Measurements from ENCODE around the gene CLASP1.
"Not testable (repeated sequence)": the region's sequence is repeated elsewhere in the genome, so short reads cannot be mapped to it uniquely, and the experiment has no call there.

CLASP1 gene

GRCh38 chr2:121331324-121331723, 317.9 kb downstream of the CLASP1 start:
- not testable (repeated sequence) for DNase-seq

GRCh38 chr2:121330921-121331320, 318.3 kb downstream of the CLASP1 start:
- DNase-seq, result no peak

- no peak for DNase-seq
These were observed 319.5 kb downstream of the CLASP1 start for GRCh38 chr2:121329786-121330185.

- DNase-seq, result no peak
These were observed 322.6 kb downstream of the CLASP1 start for GRCh38 chr2:121326628-121327027.

DNA sequence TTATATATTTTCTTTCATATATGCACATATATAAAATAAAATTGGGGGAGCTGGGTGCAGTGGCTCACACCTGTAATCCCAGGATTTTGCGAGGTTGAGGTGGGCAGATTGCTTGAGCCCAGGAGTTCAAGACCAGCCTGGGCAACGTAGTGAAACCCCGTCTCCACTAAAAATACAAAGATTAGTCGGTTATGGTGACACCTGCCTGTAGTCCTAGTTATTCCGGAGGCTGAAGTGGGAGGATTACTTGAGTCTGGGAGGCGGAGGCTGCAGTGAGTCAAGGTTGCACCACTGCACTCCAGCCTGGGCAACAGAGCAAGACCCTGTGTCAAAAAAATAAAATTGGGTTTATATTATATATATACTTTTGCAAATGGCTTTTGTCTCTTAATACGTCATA, 324.7 kb downstream of the CLASP1 start:
- no peak for DNase-seq

DNA sequence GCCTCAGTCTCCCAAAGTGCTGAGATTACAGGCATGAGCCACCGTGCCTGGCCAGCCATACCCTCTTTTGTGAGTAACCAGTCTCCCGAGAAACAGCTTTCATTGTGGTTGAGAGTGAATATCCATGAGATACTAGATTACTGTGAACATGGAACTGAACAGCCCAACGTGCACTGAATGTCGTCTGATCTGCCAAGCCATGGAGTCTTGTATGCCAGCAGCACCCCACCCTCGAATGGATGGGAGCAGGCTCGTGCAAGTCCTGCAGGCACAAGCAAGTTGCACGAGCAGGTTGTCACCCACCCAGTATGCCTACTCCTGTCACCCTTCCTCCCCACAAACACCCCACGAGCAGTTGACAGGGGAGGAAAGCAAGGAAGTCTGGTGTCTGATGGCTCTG, 327.8 kb downstream of the CLASP1 start:
- no peak for DNase-seq

DNA sequence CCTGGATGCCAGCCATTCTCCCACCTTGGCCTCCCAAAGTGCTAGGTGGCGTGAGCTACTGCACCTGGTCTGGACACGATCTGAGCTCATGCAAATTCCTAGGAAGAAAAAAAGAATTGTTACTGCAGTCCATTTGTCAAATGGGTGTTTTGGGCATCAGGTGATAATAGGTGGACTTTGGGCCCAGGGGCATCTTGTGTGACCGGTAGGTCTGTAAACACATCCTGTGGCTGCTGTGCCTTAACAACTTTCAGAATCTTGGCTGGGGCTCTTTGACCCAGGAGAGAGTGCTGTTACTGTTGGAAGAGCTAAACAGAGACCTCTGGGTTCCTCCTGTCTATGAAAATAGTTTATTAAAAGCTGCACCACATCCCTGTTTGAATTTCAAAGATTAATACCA, 329.3 kb downstream of the CLASP1 start:
- DNase-seq, result no peak

- DNase-seq, result no peak
These were observed 332.3 kb downstream of the CLASP1 start for GRCh38 chr2:121316986-121317385.

GRCh38 chr2:121313701-121314100, 335.6 kb downstream of the CLASP1 start:
- not testable (repeated sequence) for DNase-seq

- DNase-seq, result no peak
These were observed 339.5 kb downstream of the CLASP1 start for GRCh38 chr2:121309801-121310200.

- no peak for DNase-seq
These were observed 339.9 kb downstream of the CLASP1 start for GRCh38 chr2:121309323-121309722.

DNA sequence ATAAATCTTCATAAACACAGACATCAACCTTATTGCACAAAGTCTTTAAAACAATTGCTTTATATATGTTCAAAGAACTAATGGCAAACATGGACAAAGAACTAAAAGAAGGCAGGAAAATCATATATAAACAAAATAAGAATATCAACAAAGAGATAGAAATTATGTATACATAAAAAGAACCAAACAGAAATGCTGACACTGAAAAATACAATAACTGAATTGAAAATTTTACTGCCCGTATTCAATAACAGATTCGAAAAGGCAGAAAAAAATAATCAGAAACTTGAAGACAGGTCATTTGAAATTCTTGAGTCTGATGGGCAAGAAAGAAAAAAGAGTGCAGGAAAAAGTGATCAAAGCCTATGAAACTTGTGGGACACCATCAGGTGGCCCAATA, 342.2 kb downstream of the CLASP1 start:
- DNase-seq, result no peak

DNA sequence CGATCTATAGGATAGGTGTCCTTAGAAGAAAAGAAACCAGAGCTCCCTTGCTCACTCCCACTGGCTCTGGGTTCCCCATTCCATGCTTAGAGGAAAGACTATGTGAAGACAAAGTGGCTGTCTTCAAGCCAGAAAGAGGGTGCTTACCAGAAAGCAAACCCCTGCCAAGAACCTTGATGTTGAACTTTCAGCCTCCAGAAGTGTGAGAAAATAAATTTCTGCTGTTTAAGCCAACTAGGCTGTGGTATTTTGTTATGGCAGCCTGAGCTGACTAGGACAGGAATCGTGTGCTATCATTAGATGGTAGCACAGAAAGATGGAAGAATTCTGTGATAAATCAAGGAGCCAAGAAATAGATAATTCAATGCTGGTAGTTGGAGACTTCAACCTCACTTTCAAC, 344.3 kb downstream of the CLASP1 start:
- no peak for DNase-seq

DNA sequence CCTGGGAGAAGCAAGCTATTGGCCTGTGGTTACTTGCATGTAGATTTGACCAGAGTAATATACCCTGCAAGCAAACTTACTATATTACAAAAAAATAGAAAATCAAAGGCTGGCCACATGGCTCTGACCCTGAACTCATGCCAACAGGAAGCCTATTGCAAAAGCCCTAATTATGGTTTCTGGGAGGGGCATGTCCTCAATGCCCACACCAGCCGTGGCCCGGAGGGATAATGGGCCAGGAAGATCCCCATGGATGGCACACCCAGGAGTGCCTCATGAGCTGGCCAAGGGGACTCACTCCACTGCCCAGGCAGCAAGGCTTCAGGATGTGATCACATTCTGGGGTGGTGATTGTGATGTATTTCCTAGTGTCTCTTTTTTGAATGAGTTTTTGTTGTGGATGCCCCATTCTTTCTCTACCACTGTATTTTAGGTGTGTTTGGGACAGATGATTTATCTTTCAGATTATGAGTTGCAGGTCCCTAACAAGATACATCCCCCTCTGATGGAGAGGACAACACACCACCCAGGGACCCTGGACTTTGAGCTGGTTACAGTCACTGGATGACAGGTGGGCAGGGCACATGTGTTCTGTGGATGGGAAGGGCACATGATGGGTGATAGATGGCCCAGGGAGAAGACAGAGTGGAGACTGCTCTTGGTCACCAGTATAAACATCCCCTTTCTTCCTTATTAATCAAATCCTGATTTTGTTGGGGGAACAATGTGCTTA, 345.6 kb downstream of the CLASP1 start:
- no peak for DNase-seq

DNA sequence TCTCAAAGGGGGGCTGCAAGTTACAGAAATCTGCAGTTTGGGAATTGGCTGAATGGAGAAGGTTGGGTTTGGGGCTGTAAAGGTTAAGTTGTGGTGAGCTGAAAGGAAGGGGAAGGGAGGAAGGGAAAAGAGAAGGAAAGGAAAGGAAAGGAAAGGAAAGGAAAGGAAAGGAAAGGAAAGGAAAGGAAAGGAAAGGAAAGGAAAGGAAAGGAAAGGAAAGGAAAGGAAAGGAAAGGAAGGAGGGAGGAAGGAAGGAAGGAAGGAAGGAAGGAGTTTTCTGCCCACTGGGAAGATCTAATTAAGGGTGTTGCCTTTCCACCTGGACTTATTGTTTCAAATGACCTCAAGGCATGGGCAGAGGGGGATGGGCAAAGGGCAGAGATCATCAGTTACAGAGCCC, 348.1 kb downstream of the CLASP1 start:
- not testable (repeated sequence) for DNase-seq

GRCh38 chr2:121298476-121298875, 350.8 kb downstream of the CLASP1 start:
- no peak for DNase-seq

GRCh38 chr2:121297866-121298265, 351.4 kb downstream of the CLASP1 start:
- not testable (repeated sequence) for DNase-seq

DNA sequence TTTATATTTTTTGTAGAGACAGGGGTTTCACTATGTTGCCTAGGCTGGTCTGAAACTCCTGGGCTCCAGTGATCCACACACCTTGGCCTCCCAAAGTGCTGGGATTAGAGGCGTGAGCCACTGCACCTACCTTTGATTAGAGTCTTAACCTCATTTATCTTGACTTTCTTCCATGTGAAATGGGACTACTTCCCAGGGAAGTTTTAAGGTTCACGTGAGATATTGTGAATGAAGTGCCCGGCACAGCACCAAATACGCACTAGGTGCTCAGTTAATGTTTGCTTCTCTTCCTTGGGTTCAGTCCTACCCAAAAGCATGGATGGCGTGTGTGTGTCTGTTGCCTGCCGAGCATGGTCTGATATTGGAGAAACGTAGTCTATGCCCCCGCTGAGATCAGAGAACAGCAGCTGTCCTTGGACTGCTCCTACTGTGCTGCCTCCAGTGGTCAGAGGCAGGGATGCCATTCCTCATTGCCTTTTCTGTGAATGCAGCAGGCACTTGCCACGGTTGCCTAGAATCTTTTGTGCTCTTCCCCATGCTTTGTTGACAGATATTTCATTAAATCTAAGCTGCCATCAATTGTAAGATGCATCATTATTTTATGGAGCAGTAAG, 351.9 kb downstream of the CLASP1 start:
- DNase-seq, result peak in 14 of 56 donors; percentile 2 to 37 (median 16)

DNA sequence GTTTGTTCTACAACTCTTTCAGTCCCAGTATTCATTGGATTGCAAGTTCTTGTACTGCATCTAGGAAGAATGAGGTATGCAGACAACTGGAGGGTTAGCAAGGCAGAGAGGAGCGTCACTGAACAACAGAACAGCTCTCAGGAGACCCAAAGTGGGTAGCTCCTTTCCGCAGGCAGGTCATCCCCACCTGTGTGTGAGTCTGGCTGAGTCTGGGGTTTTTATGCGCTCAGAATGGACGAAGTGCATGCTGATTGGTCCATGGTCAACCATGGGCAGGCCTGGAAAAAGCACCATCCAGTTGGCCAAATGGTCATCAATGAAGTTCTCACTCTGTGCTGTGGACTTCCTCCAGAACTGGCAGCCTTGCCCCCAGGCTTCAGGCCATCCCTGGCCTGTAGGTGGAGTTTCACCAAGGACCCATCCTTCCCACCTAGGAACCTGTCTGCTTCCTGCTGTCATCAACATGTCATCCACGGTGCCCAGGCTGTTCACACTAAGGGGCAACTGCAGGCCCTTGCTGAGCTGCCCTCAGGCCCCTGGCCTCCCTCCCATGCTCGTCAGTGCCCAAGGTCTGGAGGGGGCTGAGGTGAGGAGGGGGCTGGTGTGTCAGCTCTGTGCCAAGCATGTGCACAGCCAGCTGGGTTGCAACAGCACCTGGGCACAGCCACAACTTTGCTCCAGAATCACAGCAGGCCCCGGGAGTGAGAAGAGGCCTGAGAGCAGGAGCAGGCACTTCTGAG, 353.2 kb downstream of the CLASP1 start:
- no peak for DNase-seq

- DNase-seq, result no peak
These were observed 354.1 kb downstream of the CLASP1 start for GRCh38 chr2:121294881-121295840.
